Endothelial cell (in vitro differentiated cells): ENCODE results near the gene TMPRSS2. TPM values are rescaled to one million over a fixed set of nuclear protein-coding genes. Genes with fewer than 3 reads are reported as not detected.

Experiments
- DNase-seq: peaks from one replicate; pipeline ENCODE4 v3.0.0; 2021; ENCODE audit warnings: low spot score
- H3K27ac Mint-ChIP-seq: one replicate; pipeline ENCODE4 v1.8.0; 2021; ENCODE audit warnings: mixed read lengths, inconsistent platforms; ENCODE audit not compliant: unreplicated experiment
- H3K27me3 Mint-ChIP-seq: one replicate; pipeline ENCODE4 v1.8.0; 2021; ENCODE audit warnings: mild to moderate bottlenecking, moderate library complexity, mixed read lengths, inconsistent platforms; ENCODE audit not compliant: unreplicated experiment
- H3K36me3 Mint-ChIP-seq: one replicate; pipeline ENCODE4 v1.8.0; 2021; ENCODE audit warnings: mild to moderate bottlenecking, low read depth, mixed read lengths, inconsistent platforms; ENCODE audit not compliant: unreplicated experiment
- H3K4me1 Mint-ChIP-seq: one replicate; pipeline ENCODE4 v1.8.0; 2021; ENCODE audit warnings: mild to moderate bottlenecking, mixed read lengths, inconsistent platforms; ENCODE audit not compliant: unreplicated experiment
- H3K4me3 Mint-ChIP-seq: one replicate; pipeline ENCODE4 v1.8.0; 2021; ENCODE audit warnings: mild to moderate bottlenecking, mixed read lengths, inconsistent platforms; ENCODE audit not compliant: unreplicated experiment
- H3K9me3 Mint-ChIP-seq: one replicate; pipeline ENCODE4 v1.8.0; 2021; ENCODE audit warnings: mixed read lengths, inconsistent platforms; ENCODE audit not compliant: unreplicated experiment
- CTCF ChIP-seq: fragments of 200-600 bp; sonication (generic); IDR thresholded peaks from one replicate; pipeline ENCODE4 v1.5.0; 2021; ENCODE audit warnings: antibody characterized with exemption; ENCODE audit not compliant: unreplicated experiment
- total RNA-seq: library from RNA; stranded (reverse); fragmentation: NEBNext Ultra II Directional; extraction: Animal tissue kit (Norgen Biotek cat#: 25700); gene quantifications from one replicate; pipeline ENCODE4 v1.2.1, GENCODE V29; 2021; ENCODE audit not compliant: unreplicated experiment

Gene TMPRSS2
- total RNA-seq, 1 donor from 2014 or later, result 46.3 TPM

GRCh38 chr21:41431788-41432548 is 76.0 kb downstream of the TMPRSS2 start:
- Mint-ChIP-seq H3K4me3 (no peak overlapping the region), H3K9me3 (no peaks in the 10 kb centered on the region), H3K27me3 (peaks cover 8% of the 10 kb centered on the region), H3K27ac (no peak overlapping the region), H3K4me1 (no peaks in the 10 kb centered on the region), H3K36me3 (peaks cover 6% of the 10 kb centered on the region)
- TF ChIP-seq CTCF, result no peak
- no peak for DNase-seq

- H3K4me3 Mint-ChIP-seq, result no peak overlapping the region
- no peak overlapping the region for H3K27ac Mint-ChIP-seq
- H3K27me3 Mint-ChIP-seq, result peaks cover 10% of the 10 kb centered on the region
- no peaks in the 10 kb centered on the region for H3K4me1 Mint-ChIP-seq
- H3K36me3 Mint-ChIP-seq, result no peaks in the 10 kb centered on the region
- TF ChIP-seq CTCF, result no peak
- no peak for DNase-seq
- H3K9me3 Mint-ChIP-seq, result no peaks in the 10 kb centered on the region
These were observed 78.0 kb downstream of the TMPRSS2 start for GRCh38 chr21:41429925-41430491.

- Mint-ChIP-seq H3K9me3 (no peaks in the 10 kb centered on the region), H3K27ac (no peak overlapping the region), H3K4me3 (no peak overlapping the region), H3K36me3 (no peaks in the 10 kb centered on the region), H3K27me3 (peaks cover 11% of the 10 kb centered on the region), H3K4me1 (no peaks in the 10 kb centered on the region)
- DNase-seq, result no peak
- TF ChIP-seq CTCF, result no peak
These were observed 78.7 kb downstream of the TMPRSS2 start for GRCh38 chr21:41429305-41429704.

GRCh38 chr21:41428847-41429246 is 79.1 kb downstream of the TMPRSS2 start:
- Mint-ChIP-seq H3K27me3 (peaks cover 11% of the 10 kb centered on the region), H3K36me3 (no peaks in the 10 kb centered on the region), H3K27ac (no peak overlapping the region), H3K4me1 (no peaks in the 10 kb centered on the region), H3K4me3 (no peak overlapping the region), H3K9me3 (no peaks in the 10 kb centered on the region)
- DNase-seq, result no peak
- TF ChIP-seq CTCF, result no peak

- Mint-ChIP-seq H3K36me3 (no peaks in the 10 kb centered on the region), H3K27ac (no peak overlapping the region), H3K9me3 (no peaks in the 10 kb centered on the region), H3K27me3 (peaks cover 13% of the 10 kb centered on the region), H3K4me3 (no peak overlapping the region), H3K4me1 (no peaks in the 10 kb centered on the region)
- DNase-seq, result no peak
- no peak for TF ChIP-seq CTCF
These were observed 79.6 kb downstream of the TMPRSS2 start for GRCh38 chr21:41428311-41428710.
